ENCODE measurements around the gene MYZAP. TPM values are rescaled to one million over a fixed set of nuclear protein-coding genes. Genes with fewer than 3 reads are reported as not detected.

The MYZAP gene
- total RNA-seq, 1 donor from 2014 or later: not detected

DNA sequence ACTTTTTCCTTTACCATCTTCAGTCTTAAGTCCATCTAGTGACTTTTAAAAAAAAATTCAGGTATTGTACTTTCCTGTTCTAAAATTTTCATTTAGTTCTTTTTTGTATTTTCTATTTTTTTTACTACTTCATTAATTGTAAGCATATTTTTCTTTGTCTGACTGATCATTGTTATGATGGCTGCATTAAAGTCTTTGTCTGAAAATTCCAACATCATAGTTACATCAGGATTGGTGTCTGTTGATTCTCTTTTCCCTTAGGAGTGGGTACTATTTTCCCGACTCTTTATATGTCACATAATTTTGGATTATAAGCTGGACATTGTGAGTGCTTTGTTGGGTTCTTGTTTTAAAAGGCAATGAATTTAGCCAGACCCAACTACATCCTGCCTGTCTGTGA is 79.9 kb downstream of the MYZAP start:
- no peak overlapping the region for H3K4me3 Mint-ChIP-seq (ENCODE audit: unreplicated experiment)
- no peaks in the 10 kb centered on the region for H3K36me3 Mint-ChIP-seq (ENCODE audit: unreplicated experiment)
- no peak overlapping the region for H3K27ac Mint-ChIP-seq (ENCODE audit: unreplicated experiment)

GRCh38 chr15:57675481-57676181 is 83.9 kb downstream of the MYZAP start:
- H3K9me3 Mint-ChIP-seq (ENCODE audit: unreplicated experiment): no peaks in the 10 kb centered on the region
- TF ChIP-seq, protein P1, sequence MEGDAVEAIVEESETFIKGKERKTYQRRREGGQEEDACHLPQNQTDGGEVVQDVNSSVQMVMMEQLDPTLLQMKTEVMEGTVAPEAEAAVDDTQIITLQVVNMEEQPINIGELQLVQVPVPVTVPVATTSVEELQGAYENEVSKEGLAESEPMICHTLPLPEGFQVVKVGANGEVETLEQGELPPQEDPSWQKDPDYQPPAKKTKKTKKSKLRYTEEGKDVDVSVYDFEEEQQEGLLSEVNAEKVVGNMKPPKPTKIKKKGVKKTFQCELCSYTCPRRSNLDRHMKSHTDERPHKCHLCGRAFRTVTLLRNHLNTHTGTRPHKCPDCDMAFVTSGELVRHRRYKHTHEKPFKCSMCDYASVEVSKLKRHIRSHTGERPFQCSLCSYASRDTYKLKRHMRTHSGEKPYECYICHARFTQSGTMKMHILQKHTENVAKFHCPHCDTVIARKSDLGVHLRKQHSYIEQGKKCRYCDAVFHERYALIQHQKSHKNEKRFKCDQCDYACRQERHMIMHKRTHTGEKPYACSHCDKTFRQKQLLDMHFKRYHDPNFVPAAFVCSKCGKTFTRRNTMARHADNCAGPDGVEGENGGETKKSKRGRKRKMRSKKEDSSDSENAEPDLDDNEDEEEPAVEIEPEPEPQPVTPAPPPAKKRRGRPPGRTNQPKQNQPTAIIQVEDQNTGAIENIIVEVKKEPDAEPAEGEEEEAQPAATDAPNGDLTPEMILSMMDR (IDR thresholded peaks at IDR 0.05; ENCODE audit: partially characterized antibody, unreplicated experiment): no peak

More for the DNA sequence above, 79.9 kb downstream of the MYZAP start:
- DNase-seq: no peak
- H3K27me3 Mint-ChIP-seq (ENCODE audit: unreplicated experiment): peaks cover 2% of the 10 kb centered on the region
- no peaks in the 10 kb centered on the region for H3K9me3 Mint-ChIP-seq (ENCODE audit: unreplicated experiment)
- H3K4me1 Mint-ChIP-seq (ENCODE audit: low read depth, unreplicated experiment): no peaks in the 10 kb centered on the region
- TF ChIP-seq, protein P1 (IDR thresholded peaks at IDR 0.05; ENCODE audit: partially characterized antibody, unreplicated experiment): no peak

DNA sequence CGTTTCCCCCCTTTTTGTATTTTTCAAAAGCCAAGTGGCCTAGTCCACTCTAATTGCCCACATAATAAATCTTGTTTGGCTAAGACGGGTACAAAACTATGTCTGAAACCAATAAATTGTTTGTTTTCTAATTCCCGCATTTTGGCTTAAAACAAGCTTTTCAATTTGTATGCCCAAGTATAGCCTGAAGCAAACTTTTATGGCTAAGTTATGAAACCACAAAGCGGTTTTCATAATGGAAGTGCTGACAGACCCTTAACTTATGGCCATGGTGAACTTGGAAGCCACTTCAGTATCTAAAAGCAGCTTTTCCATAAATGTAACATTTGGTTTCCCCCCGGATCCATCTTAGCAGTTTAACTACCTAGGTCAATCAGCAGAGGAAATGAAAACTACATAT is 84.9 kb downstream of the MYZAP start:
- no peak for DNase-seq
- H3K4me3 Mint-ChIP-seq (ENCODE audit: unreplicated experiment): no peak overlapping the region
- peaks cover 2% of the 10 kb centered on the region for H3K27me3 Mint-ChIP-seq (ENCODE audit: unreplicated experiment)
- TF ChIP-seq, protein P1 (IDR thresholded peaks at IDR 0.05; ENCODE audit: partially characterized antibody, unreplicated experiment): no peak
- H3K27ac Mint-ChIP-seq (ENCODE audit: unreplicated experiment): no peak overlapping the region
- peaks cover 3% of the 10 kb centered on the region for H3K4me1 Mint-ChIP-seq (ENCODE audit: low read depth, unreplicated experiment)
- H3K36me3 Mint-ChIP-seq (ENCODE audit: unreplicated experiment): no peaks in the 10 kb centered on the region
- peaks cover 1% of the 10 kb centered on the region for H3K9me3 Mint-ChIP-seq (ENCODE audit: unreplicated experiment)

More at GRCh38 chr15:57675481-57676181, 83.9 kb downstream of the MYZAP start:
- Mint-ChIP-seq H3K36me3 (ENCODE audit: unreplicated experiment) (no peaks in the 10 kb centered on the region), H3K4me1 (ENCODE audit: low read depth, unreplicated experiment) (peaks cover 1% of the 10 kb centered on the region), H3K4me3 (ENCODE audit: unreplicated experiment) (no peak overlapping the region), H3K27me3 (ENCODE audit: unreplicated experiment) (peaks cover 2% of the 10 kb centered on the region), H3K27ac (ENCODE audit: unreplicated experiment) (no peak overlapping the region)
- DNase-seq: no peak

GRCh38 chr15:57677204-57677603 is 85.5 kb downstream of the MYZAP start:
- TF ChIP-seq, protein P1 (IDR thresholded peaks at IDR 0.05; ENCODE audit: partially characterized antibody, unreplicated experiment): no peak
- no peak overlapping the region for H3K27ac Mint-ChIP-seq (ENCODE audit: unreplicated experiment)
- no peak overlapping the region for H3K4me3 Mint-ChIP-seq (ENCODE audit: unreplicated experiment)
- DNase-seq: no peak
- H3K4me1 Mint-ChIP-seq (ENCODE audit: low read depth, unreplicated experiment): peaks cover 3% of the 10 kb centered on the region
- peaks cover 2% of the 10 kb centered on the region for H3K27me3 Mint-ChIP-seq (ENCODE audit: unreplicated experiment)
- H3K36me3 Mint-ChIP-seq (ENCODE audit: unreplicated experiment): no peaks in the 10 kb centered on the region
- peaks cover 6% of the 10 kb centered on the region for H3K9me3 Mint-ChIP-seq (ENCODE audit: unreplicated experiment)

- peaks cover 6% of the 10 kb centered on the region for H3K9me3 Mint-ChIP-seq (ENCODE audit: unreplicated experiment)
- H3K4me1 Mint-ChIP-seq (ENCODE audit: low read depth, unreplicated experiment): peaks cover 3% of the 10 kb centered on the region
- TF ChIP-seq, protein P1 (IDR thresholded peaks at IDR 0.05; ENCODE audit: partially characterized antibody, unreplicated experiment): no peak
- no peak overlapping the region for H3K4me3 Mint-ChIP-seq (ENCODE audit: unreplicated experiment)
- peaks cover 2% of the 10 kb centered on the region for H3K27me3 Mint-ChIP-seq (ENCODE audit: unreplicated experiment)
- H3K27ac Mint-ChIP-seq (ENCODE audit: unreplicated experiment): no peak overlapping the region
- no peak for DNase-seq
- no peaks in the 10 kb centered on the region for H3K36me3 Mint-ChIP-seq (ENCODE audit: unreplicated experiment)
Measured at GRCh38 chr15:57680021-57680420, 88.3 kb downstream of the MYZAP start.
